ENCODE data around the gene FAM229B. TPM values are rescaled to one million over a fixed set of nuclear protein-coding genes. Genes with fewer than 3 reads are reported as not detected.

Gene FAM229B
- total and polyA plus RNA-seq, 2 experiments from 2014 or later = 12.0 to 57.3 TPM

DNA sequence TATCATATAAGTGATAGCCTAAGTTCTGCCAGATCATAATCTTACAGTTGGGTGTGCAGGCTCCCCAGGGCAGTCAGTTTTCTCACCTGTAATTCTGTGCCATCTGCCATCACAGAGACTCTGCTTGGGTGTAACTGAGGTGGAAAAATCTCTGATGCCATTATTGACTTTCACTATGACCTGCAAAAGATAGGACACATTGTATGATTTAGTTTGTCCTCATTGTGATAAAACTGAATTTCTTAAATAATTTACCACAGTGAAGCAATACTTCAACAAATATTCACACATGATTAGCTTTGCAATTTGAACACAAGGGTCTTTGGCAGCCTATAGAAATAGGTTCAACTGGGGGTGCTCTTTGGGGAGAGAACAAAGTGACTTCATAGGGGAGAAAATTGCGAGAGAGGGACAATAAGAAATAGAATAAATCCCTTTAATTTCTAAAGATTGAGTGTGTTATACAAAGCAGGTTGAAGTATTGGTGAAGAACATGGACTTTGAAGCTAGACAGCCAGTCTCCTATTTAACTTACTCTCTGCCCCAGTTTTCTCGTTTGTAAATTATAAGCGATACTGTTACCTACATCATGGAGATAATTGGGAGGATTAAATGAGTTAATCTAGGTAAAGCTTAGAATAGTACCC lies 27.3 kb downstream of the FAM229B start:
- no peak for DNase-seq
- Histone ChIP-seq H3K9ac (no peak overlapping the region), H3K27me3 (replicated peaks; ENCODE audit: insufficient read depth) (no peaks in the 10 kb centered on the region), H4K20me1 (ENCODE audit: insufficient read depth) (no peaks in the 10 kb centered on the region), H3K9me2 (ENCODE audit: insufficient read depth) (no peaks in the 10 kb centered on the region), H3K4me2 (ENCODE audit: unreplicated experiment) (no peak overlapping the region), H3K4me1 (ENCODE audit: insufficient read depth) (peaks cover 14% of the 10 kb centered on the region), H3K9me3 (ENCODE audit: low read depth) (no peaks in the 10 kb centered on the region), H3F3A (ENCODE audit: insufficient read depth) (peaks cover 92% of the 10 kb centered on the region), H2AFZ (no peak overlapping the region), H3K36me3 (ENCODE audit: low read depth) (peaks cover 100% of the 10 kb centered on the region), H3K79me2 (ENCODE audit: insufficient read depth) (no peaks in the 10 kb centered on the region), H3K4me3 (no peak overlapping the region), H3K27ac (no peak overlapping the region)
- in situ Hi-C loops (cut with MboI) = no loop called here
- TF ChIP-seq EZH2 (IDR thresholded peaks at IDR 0.05; ENCODE audit: insufficient read depth, poor library complexity, severe bottlenecking) (no peak), EZH2phosphoT487 (IDR thresholded peaks at IDR 0.05; ENCODE audit: insufficient read depth, low read depth) (no peak)
- WGBS, 2 experiments (ENCODE audit: low coverage in 1 of 2, low lambda C conversion rate in 2 of 2, missing lambda C conversion rate in 2 of 2) = 97% methylated on average over 3 of the region's 3 CpGs

DNA sequence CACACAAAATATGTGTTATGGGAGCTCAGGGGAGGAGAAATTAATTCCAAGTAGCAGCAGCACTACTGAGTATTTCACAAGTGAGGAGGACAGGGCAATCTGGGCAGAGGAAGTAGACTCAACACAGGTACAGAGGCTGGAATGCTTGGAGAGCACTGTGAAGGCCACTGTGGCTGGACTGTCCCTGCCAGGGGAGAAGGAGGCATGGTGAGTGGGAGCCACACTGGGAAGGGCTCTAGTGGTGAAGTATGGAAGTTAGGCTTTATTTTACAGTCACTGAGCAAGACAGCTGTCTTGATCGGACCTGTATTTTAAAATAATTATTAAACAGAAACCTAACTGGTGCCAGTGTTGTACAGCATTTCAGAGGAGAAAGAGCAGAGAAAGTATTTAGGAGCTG lies 28.8 kb downstream of the FAM229B start:
- H3K27ac ChIP-seq = no peak overlapping the region; the same call in 1 of the 2 replicates
- no peaks in the 10 kb centered on the region for H3K79me2 ChIP-seq (ENCODE audit: insufficient read depth)
- no peak overlapping the region for H2AFZ ChIP-seq
- H3F3A ChIP-seq (ENCODE audit: insufficient read depth) = peaks cover 93% of the 10 kb centered on the region
- peaks cover 100% of the 10 kb centered on the region for H3K36me3 ChIP-seq (ENCODE audit: low read depth)
- H4K20me1 ChIP-seq (ENCODE audit: insufficient read depth) = no peaks in the 10 kb centered on the region
- WGBS, 2 experiments (ENCODE audit: low coverage in 1 of 2, low lambda C conversion rate in 2 of 2, missing lambda C conversion rate in 2 of 2) = 95 to 97% methylated on average over 1 of the region's 1 CpG
- H3K9me2 ChIP-seq (ENCODE audit: insufficient read depth) = no peaks in the 10 kb centered on the region
- H3K4me1 ChIP-seq (ENCODE audit: insufficient read depth) = peaks cover 14% of the 10 kb centered on the region
- TF ChIP-seq EZH2phosphoT487 (IDR thresholded peaks at IDR 0.05; ENCODE audit: insufficient read depth, low read depth) (no peak), EZH2 (IDR thresholded peaks at IDR 0.05; ENCODE audit: insufficient read depth, poor library complexity, severe bottlenecking) (no peak)
- H3K4me2 ChIP-seq (ENCODE audit: unreplicated experiment) = no peak overlapping the region
- H3K27me3 ChIP-seq (replicated peaks; ENCODE audit: insufficient read depth) = no peaks in the 10 kb centered on the region
- no peak overlapping the region for H3K4me3 ChIP-seq
- no peak overlapping the region for H3K9ac ChIP-seq
- in situ Hi-C loops (cut with MboI) = no loop called here
- no peaks in the 10 kb centered on the region for H3K9me3 ChIP-seq (ENCODE audit: low read depth)
- no peak for DNase-seq

DNA sequence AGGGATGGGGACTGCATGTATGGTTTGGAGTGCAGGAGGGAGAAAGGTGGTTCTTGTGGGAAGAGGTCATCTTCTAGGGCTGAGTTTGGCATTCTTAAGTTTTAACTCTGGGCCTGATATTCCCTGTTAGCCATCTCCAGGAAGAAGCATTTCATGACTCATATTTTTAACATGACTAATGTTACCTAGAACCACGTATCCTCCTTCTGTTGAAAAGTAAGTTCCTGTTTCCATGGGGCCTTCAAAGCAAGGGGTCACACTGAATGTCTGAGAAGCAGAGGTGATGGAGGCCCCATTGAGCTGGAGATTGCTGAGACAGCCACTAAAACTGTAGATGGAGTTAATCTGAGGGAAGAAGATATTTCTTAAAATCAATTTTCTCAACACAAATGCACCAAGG lies 30.2 kb downstream of the FAM229B start:
- peaks cover 14% of the 10 kb centered on the region for H3K4me1 ChIP-seq (ENCODE audit: insufficient read depth)
- peaks cover 95% of the 10 kb centered on the region for H3F3A ChIP-seq (ENCODE audit: insufficient read depth)
- H3K4me2 ChIP-seq (ENCODE audit: unreplicated experiment) = no peak overlapping the region
- 0% methylated on average over 1 of the region's 1 CpG for WGBS, 2 experiments (ENCODE audit: low coverage in 1 of 2, low lambda C conversion rate in 2 of 2, missing lambda C conversion rate in 2 of 2)
- H3K36me3 ChIP-seq (ENCODE audit: low read depth) = peaks cover 100% of the 10 kb centered on the region
- no peaks in the 10 kb centered on the region for H4K20me1 ChIP-seq (ENCODE audit: insufficient read depth)
- no peaks in the 10 kb centered on the region for H3K27me3 ChIP-seq (replicated peaks; ENCODE audit: insufficient read depth)
- H3K9me2 ChIP-seq (ENCODE audit: insufficient read depth) = no peaks in the 10 kb centered on the region
- peak; percentile 71 for DNase-seq
- no peak overlapping the region for H3K4me3 ChIP-seq
- peak overlapping the region; percentile 64 for H3K27ac ChIP-seq
- no peaks in the 10 kb centered on the region for H3K79me2 ChIP-seq (ENCODE audit: insufficient read depth)
- H2AFZ ChIP-seq = no peak overlapping the region
- no peaks in the 10 kb centered on the region for H3K9me3 ChIP-seq (ENCODE audit: low read depth)
- no peak overlapping the region for H3K9ac ChIP-seq
- in situ Hi-C loops (cut with MboI) = no loop called here
- TF ChIP-seq EZH2 (IDR thresholded peaks at IDR 0.05; ENCODE audit: insufficient read depth, poor library complexity, severe bottlenecking) = no peak
- no peak for TF ChIP-seq EZH2phosphoT487 (IDR thresholded peaks at IDR 0.05; ENCODE audit: insufficient read depth, low read depth)

DNA sequence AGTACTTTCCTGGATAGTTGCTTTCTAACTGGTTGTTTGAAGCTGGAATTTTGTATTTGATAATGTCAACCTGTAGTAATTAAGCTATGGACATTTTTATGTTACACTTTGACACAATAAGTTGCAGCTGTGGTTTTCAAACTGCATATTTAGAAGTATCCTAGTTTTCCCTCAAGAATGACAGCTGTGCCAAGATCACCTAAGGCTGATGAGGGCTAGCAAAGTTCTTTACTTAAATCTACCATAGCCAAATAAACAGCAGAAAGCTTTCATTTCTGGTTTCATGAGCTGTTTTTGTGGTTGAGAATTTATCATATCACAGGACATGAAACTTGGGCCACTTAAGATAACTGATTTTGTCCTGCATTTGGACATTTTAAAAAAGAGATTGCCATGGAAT lies 30.6 kb downstream of the FAM229B start:
- peaks cover 100% of the 10 kb centered on the region for H3K36me3 ChIP-seq (ENCODE audit: low read depth)
- H3K4me2 ChIP-seq (ENCODE audit: unreplicated experiment) = no peak overlapping the region
- H3K4me3 ChIP-seq = no peak overlapping the region
- in situ Hi-C loops (cut with MboI) = no loop called here
- no peak overlapping the region for H3K9ac ChIP-seq
- no peaks in the 10 kb centered on the region for H3K9me2 ChIP-seq (ENCODE audit: insufficient read depth)
- TF ChIP-seq EZH2phosphoT487 (IDR thresholded peaks at IDR 0.05; ENCODE audit: insufficient read depth, low read depth) (no peak), EZH2 (IDR thresholded peaks at IDR 0.05; ENCODE audit: insufficient read depth, poor library complexity, severe bottlenecking) (no peak)
- no peaks in the 10 kb centered on the region for H3K9me3 ChIP-seq (ENCODE audit: low read depth)
- H3K27me3 ChIP-seq (replicated peaks; ENCODE audit: insufficient read depth) = no peaks in the 10 kb centered on the region
- H3K79me2 ChIP-seq (ENCODE audit: insufficient read depth) = no peaks in the 10 kb centered on the region
- H3K27ac ChIP-seq = peak overlapping the region; percentile 64
- no peaks in the 10 kb centered on the region for H4K20me1 ChIP-seq (ENCODE audit: insufficient read depth)
- H2AFZ ChIP-seq = no peak overlapping the region
- peaks cover 95% of the 10 kb centered on the region for H3F3A ChIP-seq (ENCODE audit: insufficient read depth)
- DNase-seq = no peak
- peaks cover 14% of the 10 kb centered on the region for H3K4me1 ChIP-seq (ENCODE audit: insufficient read depth)

DNA sequence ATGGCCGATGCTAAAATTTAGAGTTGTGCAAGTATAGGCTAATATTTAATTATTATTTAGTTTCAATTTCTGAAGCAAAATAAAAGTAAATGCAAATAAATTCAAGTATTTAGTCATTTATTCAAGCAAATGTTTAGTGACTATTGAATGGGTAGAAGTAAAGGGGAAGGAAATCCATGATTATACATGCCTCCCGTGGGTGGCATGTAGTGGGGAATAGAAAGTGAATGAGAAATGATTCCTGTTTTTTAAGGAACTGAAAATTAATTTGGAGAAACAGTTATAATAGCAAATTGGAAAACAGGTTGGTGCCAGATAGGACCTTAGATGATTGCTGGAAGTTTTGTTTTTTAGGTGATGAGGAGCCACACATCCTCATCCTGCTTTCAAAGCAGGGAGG lies 35.4 kb downstream of the FAM229B start:
- Histone ChIP-seq H3K4me3 (no peak overlapping the region), H3K9me3 (ENCODE audit: low read depth) (no peaks in the 10 kb centered on the region), H3K9me2 (ENCODE audit: insufficient read depth) (no peaks in the 10 kb centered on the region), H3K27ac (no peak overlapping the region), H3K4me2 (ENCODE audit: unreplicated experiment) (no peak overlapping the region), H3K27me3 (replicated peaks; ENCODE audit: insufficient read depth) (no peaks in the 10 kb centered on the region), H4K20me1 (ENCODE audit: insufficient read depth) (no peaks in the 10 kb centered on the region), H3K36me3 (ENCODE audit: low read depth) (peaks cover 99% of the 10 kb centered on the region), H3K4me1 (ENCODE audit: insufficient read depth) (peaks cover 6% of the 10 kb centered on the region), H3K79me2 (ENCODE audit: insufficient read depth) (no peaks in the 10 kb centered on the region), H3F3A (ENCODE audit: insufficient read depth) (peaks cover 83% of the 10 kb centered on the region), H2AFZ (no peak overlapping the region), H3K9ac (no peak overlapping the region)
- 96 to 97% methylated on average over 2 of the region's 2 CpGs for WGBS, 2 experiments (ENCODE audit: low coverage in 1 of 2, low lambda C conversion rate in 2 of 2, missing lambda C conversion rate in 2 of 2)
- in situ Hi-C loops (cut with MboI) = no loop called here
- no peak for DNase-seq
- TF ChIP-seq EZH2 (IDR thresholded peaks at IDR 0.05; ENCODE audit: insufficient read depth, poor library complexity, severe bottlenecking) (no peak), EZH2phosphoT487 (IDR thresholded peaks at IDR 0.05; ENCODE audit: insufficient read depth, low read depth) (no peak)
